ENCODE results near the gene GABRR1.

GABRR1 gene

GRCh38 chr6:89215391-89215790 is 1.8 kb downstream of the GABRR1 start:
- DNase-seq (ENCODE audit: low read depth in 3 of 3) = no peak

GRCh38 chr6:89214197-89214596 is 3.0 kb downstream of the GABRR1 start:
- DNase-seq (ENCODE audit: low read depth in 3 of 3) = no peak

DNA sequence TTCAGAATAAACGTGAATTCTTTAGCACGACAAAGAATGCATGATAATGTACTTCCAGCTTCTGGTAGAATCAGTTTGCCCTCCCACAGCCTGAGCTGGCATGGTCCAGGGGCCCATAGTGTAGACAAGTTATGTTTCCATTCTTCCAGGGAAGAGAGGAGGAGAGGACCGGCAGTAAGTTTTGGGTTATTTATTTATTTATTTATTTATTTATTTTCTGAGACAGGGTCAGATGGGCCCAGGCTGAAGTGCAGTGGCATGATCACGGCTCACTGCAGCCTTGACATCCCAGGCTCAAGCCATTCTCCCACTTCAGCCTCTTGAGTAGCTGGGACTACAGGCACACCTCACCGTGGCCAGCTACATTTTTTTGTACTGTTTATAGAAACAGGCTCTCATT is 4.7 kb downstream of the GABRR1 start:
- DNase-seq (ENCODE audit: low read depth in 3 of 3) = no peak

- DNase-seq (ENCODE audit: low read depth in 3 of 3) = no peak
Measured at GRCh38 chr6:89209457-89209856, 7.7 kb downstream of the GABRR1 start.

GRCh38 chr6:89208551-89208950 is 8.6 kb downstream of the GABRR1 start:
- no peak for DNase-seq (ENCODE audit: low read depth in 3 of 3)

- no peak for DNase-seq (ENCODE audit: low read depth in 3 of 3)
Measured at GRCh38 chr6:89205819-89206218, 11.3 kb downstream of the GABRR1 start.

GRCh38 chr6:89204096-89204495 is 13.1 kb downstream of the GABRR1 start:
- no peak for DNase-seq (ENCODE audit: low read depth in 3 of 3)

DNA sequence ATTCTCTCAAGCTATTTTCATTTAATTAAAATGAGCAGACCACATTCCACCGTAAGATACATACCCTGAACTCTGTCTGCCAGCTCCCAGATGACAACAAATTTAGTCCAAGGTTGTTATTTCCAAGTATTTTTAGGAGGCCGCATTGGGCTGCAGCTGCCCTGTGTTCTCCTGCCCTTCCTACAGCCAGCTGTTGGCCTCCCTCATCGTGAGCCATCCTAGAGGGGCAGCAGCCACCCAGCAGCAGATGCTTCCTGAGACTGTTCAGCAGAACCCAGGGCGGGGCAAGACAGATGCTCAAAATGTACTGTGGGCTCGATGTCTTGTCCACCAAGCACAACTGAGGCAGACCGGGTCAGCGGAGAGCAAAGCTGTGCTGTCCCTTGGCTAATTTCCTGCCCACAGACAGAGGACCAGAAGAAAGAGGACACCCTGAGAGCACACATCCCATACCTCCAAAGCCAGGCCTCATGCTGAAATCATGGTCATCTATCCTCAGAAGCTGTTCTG is 16.4 kb downstream of the GABRR1 start:
- DNase-seq (ENCODE audit: low read depth in 3 of 3) = no peak

DNA sequence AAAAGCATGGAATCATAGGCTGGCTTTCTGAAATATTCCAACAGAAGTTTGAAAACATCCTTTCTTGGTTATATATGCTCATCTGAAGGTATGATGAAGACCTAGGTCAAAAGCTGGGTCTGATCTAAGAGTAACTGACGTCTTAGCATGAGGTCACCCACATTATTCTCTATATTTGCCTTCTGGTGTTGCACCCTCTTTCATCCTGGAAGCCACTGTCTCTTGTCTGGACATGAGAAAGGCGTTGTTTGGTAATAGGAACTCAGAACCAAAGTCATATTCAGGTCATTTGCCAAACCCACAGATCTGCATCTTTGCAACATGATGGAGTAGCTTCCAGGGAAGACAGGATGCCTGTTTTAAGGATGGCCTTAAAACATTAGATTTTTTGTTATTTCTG is 17.6 kb downstream of the GABRR1 start:
- no peak for DNase-seq (ENCODE audit: low read depth in 3 of 3)

DNA sequence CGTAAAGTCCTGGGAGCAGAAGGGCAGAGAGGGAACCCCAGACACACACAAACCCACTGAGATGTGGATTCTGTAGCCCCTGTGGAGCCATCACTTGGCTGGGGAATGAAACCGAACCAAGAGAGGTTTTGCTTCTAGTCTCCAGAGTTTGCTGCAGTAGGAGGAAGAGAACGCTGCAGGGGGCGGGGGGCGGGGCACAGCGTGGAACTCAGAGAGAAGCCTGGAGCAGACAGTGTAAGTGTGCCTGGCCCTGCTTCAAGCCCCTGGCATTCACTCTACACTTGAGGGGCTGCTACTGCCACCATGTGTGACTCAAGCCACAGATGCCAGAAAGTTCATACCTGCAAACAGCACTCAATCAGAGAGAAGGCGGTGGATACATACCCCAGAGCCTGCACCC is 18.9 kb downstream of the GABRR1 start:
- no peak for DNase-seq (ENCODE audit: low read depth in 3 of 3)

GRCh38 chr6:89197141-89197540 is 20.0 kb downstream of the GABRR1 start:
- no peak for DNase-seq (ENCODE audit: low read depth in 3 of 3)

DNA sequence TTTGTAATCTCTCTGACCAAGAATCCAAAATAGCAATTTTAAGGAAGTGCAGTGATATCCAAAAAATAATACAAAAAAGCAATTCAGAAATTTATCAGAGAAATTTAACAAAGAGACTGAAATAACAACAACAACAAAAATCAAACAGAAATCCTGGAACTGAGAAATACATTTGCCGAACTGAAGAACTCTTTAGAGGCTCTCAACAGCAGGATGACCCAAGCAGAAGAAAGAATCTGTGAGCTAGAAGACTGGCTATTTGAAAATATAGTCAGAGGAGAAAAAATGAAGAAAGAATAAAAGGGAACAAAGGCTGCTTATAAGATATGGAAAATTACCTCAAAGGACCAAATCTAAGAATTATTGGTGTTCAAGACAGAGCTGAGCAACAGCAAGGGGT is 22.6 kb downstream of the GABRR1 start:
- no peak for DNase-seq (ENCODE audit: low read depth in 3 of 3)

DNA sequence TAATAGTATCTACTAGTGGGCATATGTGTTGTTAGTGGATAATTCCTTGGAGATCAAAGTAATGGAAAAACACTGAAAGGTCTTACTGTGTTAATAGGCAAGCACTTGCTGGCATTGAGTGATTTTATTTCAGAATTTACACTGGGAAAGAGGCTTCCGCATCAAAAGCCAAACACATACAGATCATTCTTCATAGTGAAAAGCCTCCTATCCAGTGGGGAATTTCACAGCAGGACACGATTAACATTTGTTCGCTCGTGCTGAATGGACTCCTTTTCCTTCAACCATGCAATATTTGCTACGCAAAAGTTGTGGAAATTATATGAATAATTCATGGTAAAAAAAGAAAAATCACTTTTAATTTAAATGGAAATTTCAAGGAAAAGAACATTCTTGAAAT is 26.4 kb downstream of the GABRR1 start:
- no peak for DNase-seq (ENCODE audit: low read depth in 3 of 3)

GRCh38 chr6:89187504-89187903 is 29.7 kb downstream of the GABRR1 start:
- no peak for DNase-seq (ENCODE audit: low read depth in 3 of 3)

DNA sequence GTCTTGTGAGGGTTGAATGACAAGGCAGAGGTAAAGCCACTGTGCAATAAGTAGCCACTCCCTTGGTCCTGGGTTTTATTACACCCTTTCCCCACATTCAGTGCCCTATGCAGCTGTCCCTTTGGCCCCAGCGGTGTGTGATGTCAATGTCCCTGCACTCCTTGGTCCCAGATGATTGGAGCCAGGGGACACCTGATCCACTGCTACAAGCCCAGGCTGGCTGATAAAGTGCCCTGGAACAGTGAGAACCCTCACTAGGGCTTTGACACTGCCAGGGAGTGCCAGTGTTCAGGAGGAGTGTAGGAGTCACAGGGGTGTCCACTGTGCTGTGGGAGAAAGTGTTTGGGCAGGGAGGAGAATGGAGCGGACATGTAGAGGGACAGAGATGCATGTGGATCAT is 30.4 kb downstream of the GABRR1 start:
- DNase-seq (ENCODE audit: low read depth in 3 of 3) = no peak

GRCh38 chr6:89184344-89184743 is 32.8 kb downstream of the GABRR1 start:
- DNase-seq (ENCODE audit: low read depth in 3 of 3) = no peak

DNA sequence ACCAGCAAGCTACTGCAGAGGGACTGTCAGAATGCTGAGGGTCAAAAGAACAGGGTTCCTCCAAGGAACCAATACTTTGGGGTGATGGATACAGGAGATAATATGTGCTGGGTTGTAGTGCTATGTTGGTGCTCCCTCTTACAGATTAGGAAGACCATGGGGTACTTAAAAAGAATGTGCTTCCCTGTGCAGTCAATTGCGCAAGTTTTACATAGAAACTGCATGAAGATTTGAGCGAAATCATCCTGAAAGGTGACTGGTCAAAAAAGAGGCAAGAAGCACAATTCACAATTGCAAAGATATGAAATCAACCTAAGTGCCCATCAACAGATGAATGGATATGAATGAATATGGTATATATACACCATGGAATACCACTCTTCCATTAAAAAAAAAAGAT is 33.9 kb downstream of the GABRR1 start:
- DNase-seq (ENCODE audit: low read depth in 3 of 3) = no peak

DNA sequence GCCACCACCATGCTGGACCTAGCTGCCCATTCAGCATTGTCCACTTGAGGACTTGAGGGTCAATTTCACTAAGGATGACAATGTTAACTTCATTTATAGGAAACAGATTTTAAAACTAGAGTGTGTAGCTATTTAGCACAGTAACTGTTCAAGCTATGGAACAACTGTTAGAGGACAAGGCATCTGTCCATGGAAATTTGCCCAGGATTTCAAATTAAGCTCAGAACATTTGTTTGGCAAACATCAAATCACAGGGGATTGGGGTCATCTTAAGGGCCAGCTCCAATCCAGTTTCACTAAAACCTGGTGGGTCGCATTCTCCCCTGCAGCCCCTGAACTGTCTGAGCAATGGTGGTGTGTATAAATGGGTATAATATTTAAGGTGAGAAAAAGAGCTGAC is 36.2 kb downstream of the GABRR1 start:
- DNase-seq (ENCODE audit: low read depth in 3 of 3) = no peak

GRCh38 chr6:89180112-89180511 is 37.0 kb downstream of the GABRR1 start:
- no peak for DNase-seq (ENCODE audit: low read depth in 3 of 3)

- no peak for DNase-seq (ENCODE audit: low read depth in 3 of 3)
Measured at GRCh38 chr6:89173634-89174033, 43.5 kb downstream of the GABRR1 start.

DNA sequence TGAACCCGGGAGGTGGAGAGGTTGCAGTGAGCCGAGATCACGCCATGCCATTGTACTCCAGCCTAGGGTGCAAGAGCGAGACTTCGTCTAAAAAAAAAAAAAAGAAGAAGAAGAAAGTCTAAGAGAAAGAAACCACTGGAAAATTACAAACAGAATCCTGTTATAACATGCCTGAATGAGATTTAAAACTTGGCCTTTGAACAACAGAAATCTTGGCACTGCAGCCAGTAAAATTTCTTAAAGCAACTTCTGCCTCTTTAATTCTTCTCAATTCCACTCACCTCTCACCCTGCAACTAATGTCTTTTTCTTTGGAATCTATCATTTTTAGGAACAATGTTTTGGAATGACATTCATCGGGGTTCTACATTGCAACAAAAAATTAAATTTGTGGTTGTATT is 45.0 kb downstream of the GABRR1 start:
- no peak for DNase-seq (ENCODE audit: low read depth in 3 of 3)

GRCh38 chr6:89162047-89162371 is 55.1 kb downstream of the GABRR1 start:
- DNase-seq (ENCODE audit: low read depth in 3 of 3) = no peak

GRCh38 chr6:89161326-89162046 is 55.7 kb downstream of the GABRR1 start:
- no peak for DNase-seq (ENCODE audit: low read depth in 3 of 3)

All from stimulated activated CD4-positive, alpha-beta T cell treated with anti-CD3 and anti-CD28 coated beads, TNF-alpha, amount 100 ng/mL, for 48 hours (primary cell).